Suppressor macrophage (primary cell): ENCODE data around the gene CDH26.
"Not testable (repeated sequence)": the region's sequence is repeated elsewhere in the genome, so short reads cannot be mapped to it uniquely, and the experiment has no call there.

Source experiments
- DNase-seq, 4 experiments: peaks; one replicate each; pipeline ENCODE4 v3.0.0-alpha.2; 2020 to 2022

Gene CDH26

DNA sequence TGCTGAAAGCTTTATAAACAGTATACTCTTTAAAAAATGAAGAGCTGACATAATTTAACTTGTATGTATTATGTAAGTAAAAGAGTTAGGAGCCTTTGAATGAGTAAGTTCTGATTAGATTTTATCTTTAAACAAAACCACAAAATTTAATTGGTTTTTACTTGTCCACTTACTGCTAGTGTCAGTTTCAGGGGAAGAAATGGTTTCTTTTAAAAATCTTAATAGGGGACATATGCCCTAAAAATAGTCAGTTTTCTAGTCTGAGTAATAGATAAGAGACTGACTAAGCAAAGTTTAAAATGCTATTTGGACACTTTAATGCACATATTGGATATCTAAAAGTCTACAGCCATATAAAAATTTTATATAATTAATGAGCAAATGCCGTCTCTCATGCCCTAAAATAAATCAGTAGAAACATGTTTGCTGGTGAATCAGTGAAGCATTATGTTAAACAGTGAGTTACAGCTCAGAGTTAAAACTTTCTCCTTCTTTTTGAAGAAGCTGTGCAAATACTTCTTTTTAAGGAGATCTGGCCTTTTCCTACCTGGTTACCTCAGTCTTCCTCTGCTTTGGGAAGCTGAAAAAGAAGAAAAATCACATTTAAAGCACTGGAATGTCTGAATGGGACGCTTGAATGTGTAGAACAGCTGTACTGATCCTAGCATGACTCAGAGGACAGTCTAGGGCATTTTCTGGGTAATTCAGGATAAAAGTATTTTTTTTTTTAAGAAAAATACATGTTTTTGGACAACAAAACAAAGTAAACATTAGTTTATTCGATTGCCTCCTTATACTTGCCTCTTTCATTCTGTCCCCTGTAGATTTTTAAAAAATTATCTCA is 55.3 kb downstream of the CDH26 start:
- no peak for DNase-seq

DNA sequence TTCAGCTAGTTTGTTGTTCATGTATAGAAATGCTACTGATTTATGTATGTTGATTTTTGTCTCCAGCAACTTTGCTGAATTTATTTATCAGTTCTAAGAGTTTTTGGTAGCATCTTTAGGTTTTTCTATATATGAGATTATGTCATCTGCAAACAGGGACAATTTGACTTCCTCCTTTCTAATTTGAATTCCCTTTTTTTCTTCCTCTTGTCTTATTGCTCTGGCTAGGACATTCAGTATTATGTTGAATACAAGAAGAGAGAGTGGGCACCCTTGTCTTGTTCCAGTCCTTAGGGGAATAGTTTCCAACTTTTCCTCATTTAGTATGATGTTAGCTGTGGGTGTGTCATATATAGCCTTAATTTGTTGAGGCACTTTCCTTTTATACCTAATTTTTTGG is 58.2 kb downstream of the CDH26 start:
- peak in 2 of 4 experiments; percentile 57 to 67 for DNase-seq

DNA sequence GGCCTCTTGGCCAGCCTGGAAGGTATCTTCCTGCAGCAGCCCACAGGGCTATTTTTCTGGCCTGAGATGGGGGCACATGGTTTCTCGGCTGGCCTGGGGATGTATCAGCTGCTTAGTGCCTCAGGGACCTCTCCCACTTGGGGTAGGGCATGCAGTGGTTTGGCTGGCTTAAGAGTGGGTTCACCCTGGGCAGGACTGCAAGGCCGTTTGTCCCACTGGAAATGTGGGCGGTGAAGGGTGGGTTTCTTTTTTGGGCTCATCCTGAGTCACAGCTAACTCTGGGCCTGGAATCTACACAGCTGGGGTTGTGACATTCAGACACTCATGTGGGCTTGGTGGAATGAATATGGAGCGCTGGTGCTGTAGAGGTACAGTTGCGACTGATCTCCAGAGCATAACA is 62.0 kb downstream of the CDH26 start:
- DNase-seq = no peak

DNA sequence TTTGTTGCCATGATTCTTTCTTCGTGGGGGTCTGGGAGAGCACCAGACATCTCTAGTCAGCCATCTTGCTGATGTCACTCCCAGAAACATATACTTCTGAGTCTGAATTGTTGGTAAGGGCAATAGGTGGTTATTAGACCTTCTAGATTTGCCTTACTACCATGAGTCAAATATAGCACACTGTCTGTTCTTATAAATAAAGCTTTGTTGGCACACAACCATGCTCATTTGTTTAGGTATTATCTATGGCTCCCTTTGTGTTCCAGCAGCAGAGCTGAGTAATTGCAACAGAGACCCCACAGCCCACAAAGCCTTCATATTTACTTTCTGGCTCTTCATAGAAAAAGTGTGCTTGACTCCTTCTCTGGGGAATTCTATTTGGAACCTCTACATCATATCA is 62.9 kb downstream of the CDH26 start:
- no peak for DNase-seq

DNA sequence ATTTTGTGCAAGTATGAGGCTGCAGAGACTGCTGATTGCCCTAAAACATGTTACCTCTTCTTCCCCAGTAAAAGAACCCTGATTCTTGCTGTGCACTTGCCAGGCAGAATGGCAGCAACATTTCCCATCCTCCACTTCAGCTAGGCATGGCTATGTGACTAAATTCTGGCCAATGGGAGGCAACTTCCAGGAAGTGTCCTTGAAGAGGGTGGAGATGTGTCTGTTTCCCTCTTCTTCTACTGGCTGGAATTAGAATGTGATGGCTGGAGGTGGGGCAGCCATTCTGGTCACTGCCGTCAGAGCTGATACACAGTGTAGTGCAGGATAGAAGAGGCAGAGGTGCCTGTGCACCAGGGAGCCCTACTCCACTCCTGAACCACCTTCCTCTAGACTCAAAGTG is 64.6 kb downstream of the CDH26 start:
- no peak for DNase-seq

DNA sequence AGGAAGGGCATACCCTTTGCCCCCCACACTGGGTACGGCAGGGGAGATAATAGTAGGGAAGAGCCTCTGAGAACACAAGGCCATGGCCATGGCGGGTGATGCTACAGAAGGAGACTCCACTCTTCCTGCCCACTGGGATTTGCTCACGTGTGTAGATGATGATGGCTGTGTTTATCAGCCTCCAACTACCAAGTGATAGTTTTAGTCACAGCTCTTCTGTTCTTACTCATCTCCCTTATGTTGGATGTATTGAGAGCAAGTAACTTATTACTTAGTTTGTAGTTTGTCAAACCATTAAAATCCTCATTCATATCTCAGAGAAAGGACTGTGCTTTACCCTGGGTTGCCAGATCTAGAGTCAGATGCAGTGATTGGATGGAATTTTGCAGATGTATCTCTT is 66.0 kb downstream of the CDH26 start:
- no peak for DNase-seq

DNA sequence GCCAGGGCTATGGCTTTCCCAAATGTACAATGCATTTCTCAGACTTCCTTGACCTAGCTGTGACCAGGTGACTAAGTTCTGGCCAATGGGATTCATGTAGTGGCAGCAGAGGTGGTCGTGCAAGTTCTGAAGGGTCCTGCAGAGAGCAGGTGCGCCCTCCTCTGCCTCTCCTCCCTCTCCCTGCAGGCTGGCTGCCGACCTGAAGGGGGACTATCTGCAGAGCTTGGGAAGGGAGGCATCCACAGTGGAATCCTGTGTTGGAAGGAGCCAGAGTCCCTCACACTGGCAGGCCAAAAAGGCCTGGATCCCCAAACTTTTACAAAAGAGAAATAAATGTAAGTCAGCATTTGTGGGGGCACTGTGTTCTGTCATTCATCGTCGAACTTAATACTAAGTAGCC is 66.6 kb downstream of the CDH26 start:
- DNase-seq = no peak

DNA sequence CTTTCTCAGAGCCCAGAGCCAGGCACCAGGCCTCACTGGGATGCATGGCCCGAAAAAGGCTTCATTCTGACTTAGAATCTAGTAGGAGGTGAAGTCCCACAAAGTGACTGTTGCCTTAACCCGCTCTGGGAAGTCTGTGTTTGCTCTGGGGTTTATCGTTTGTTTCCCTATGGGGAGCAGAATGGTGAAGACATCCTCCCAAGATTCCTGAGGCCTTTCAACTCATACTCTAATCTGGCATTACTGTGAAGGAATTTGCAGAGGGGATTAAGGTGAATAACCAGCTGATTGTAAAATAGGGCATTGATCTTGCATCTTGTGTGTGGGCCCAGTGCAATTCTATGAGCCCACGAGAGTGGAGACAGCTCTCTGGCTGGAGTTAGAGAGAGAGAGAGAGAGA is 67.8 kb downstream of the CDH26 start:
- DNase-seq = no peak

DNA sequence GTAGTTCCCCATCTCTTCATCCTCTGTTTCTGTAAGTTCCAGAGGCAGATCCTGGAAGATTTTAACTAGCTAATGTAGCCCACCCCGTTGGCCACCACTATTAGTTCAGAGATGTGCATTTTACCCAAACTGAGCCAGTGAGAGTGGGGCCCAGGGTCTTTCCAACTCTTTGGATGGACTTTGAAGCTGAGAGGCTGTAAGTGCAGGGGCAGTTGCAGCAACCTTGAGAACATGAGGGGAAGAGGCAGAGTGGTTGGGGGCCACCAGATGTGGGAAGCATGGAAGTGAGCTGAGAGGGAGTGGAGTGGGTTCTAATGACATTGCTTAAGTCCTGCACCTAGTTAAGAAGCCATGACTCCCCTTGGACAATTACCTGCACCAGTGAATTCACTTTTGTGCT is 72.2 kb downstream of the CDH26 start:
- no peak for DNase-seq

DNA sequence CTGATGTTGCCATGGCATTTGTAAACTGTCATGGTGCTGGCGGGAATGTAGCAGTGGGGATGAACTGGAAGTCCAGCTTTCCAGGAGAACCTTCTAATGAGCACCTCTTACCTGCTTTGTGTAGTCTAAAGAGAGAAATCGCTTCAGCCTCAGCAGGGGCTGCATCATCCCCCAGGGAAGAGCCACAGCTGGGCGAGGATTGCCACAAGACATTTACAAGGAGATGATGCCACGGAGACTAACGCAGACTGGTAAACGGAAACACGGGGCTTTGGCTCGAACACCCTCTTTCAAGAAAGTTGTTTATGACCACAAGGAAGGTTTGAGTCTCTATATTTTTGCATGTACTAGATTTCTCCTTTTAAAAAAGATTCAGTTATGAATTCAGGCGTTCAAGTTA is 72.9 kb downstream of the CDH26 start:
- DNase-seq = peak in 1 of 4 experiments; percentile 12

DNA sequence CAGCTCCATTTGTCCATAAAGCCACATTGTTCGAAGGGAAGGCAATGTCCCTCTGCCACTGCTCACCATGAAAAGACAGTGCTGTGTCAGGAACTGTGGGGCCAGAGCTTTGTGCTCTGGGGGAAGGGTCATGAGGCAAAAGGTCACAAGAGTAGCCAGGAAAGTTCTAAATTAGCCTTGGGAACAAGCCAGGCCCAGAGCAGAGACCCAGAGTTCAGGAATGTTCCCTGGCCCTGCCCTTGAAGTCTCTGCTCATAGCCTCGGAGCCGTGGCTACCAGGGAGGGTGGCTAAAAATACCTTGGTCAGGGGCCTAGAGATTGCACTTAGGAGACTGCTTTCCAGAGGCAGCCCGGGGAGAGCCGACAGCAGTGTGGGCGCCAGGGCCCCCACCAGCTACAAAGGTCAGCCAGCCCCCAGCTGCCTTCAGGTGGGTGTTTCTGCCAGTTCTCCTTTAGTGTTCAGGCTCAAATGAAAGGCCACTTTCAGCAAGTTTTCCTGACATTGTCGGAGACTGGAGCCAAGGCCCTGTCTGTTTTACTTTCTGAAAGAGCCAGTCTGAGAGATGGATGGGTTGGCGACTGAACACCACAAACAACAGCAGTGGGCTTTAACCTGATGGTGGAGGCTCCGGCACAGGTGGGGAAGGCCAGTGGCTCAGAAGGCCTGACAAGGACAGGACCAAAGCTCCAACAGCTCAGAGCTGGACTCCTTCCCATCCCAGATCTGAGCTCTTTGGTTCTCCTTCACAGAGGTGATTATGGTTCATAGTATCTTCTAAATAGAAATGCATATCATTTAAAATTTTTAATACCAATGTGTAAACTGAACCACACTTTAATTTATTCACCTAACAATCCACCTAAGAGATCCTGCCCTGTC is 76.2 kb downstream of the CDH26 start:
- DNase-seq = no peak

DNA sequence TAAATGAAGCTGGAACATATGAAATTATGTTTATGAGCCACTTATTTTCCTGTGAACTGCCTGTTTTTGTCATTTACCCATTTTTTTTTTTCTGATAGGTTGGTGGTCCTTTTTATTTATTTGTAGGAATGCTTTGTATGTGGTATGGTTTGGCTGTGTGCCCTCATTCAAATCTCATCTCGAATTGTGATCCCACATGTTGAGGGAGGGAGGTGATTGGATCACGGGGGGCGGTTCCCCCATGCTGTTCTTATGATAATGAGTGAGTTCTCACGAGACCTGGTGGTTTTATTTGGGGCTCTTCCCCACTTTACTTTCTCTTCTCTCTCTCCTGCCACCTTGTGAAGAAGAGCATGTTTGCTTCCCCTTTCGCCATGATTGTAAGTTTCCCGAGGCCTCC is 77.3 kb downstream of the CDH26 start:
- DNase-seq = no peak

DNA sequence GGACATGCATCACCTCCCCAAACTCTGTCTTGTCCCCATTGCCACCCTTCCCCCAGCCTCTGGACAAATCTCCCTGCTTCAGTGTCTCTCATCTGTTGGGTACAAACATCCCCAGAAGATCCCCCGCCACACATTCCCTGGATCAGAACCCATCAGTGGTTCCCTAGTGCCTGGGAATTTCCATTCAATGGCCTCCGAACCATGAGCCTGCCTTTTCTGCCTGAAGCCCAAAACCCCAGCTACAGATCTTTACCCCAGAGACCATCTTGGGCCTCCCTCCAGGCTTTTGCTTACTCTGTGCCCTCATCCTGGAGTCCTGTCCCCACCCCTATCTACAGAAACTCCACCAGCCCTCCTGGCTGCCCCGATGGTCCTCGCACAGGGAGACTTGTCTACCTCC is 78.1 kb downstream of the CDH26 start:
- DNase-seq = no peak

DNA sequence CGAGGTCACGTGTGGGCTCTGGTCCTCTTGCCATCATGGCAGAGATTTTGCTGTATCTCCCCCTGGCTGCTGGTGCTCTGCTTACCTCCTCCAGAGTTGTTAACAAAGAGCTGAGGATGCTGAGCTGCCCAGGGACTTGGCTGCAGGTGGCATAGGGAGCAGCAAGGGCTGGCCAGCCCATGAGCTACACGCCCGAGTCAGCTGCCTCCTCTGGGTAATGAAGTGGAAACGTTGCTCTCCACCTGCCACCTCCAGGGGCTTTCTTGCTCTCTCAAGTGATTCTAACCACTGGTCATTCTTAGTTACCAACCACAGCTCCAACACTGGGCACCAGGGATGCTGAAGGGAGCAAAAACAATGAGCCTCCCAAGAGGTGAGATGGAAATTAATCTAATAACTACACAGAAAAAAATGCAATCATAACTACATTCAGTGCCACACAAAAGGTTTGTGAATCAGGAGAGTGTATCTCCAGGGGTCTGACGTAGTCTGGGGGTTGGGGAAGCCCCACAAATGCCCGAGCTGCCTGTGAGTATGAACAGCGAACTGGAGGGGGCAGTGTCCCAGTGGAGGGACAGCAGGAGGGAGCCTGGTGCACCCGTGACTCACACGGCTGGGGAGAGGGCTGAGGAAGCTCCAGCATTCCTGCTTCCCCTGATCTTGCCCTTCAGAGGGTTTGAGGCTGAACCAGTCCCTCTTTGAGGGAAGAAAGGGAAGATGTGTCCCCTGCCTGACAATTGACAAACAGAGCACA is 78.7 kb downstream of the CDH26 start:
- DNase-seq = peak in 3 of 4 experiments; percentile 20 to 33 (median 24)

DNA sequence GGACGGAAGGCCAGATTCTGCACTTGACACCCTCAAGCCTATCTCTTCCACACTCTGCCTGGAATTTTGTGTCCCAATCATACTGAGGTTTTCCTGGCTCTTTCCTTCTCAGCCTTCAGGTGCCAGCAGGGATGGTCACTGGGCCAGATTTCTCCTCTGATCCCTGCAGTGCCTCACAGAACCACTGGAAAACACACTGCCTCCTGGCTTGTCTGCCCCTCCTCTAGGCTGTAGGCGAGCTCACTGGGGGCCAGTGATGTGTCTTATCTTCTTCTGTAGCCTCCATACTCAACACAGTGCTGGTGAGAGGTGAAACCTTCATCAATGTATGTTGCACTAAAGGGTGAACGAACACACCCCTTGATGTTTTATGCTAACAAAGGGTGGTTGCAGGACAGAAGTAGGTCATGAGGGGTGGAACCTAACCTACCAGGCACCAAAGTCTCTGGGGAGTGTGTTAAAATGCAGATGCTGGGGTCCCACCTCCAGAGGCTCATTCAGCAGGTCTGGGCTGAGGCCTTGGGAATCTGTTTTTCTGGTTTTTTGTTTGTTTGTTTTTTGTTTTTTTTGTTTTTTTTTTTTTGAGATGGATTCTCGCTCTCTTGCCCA is 80.3 kb downstream of the CDH26 start:
- DNase-seq = no peak

DNA sequence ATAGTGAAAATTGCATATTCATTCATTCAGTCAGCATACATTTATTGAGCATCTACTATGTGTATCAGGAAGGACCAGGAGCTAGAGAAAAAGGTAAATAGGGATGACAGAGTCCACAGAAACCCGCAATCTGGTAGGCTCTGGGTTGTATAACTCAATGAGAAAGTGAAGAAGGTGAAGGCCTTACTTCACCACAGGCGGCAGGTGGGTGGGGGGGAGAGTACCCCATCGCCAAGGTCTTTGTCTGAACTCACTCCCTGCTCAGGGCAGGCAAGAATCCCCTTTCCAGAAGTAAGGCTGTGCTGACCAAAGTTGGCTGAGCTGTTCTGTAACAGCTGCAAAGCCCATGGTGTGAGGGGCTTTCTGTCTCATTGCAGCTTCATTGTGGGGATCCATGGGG is 81.3 kb downstream of the CDH26 start:
- no peak for DNase-seq

DNA sequence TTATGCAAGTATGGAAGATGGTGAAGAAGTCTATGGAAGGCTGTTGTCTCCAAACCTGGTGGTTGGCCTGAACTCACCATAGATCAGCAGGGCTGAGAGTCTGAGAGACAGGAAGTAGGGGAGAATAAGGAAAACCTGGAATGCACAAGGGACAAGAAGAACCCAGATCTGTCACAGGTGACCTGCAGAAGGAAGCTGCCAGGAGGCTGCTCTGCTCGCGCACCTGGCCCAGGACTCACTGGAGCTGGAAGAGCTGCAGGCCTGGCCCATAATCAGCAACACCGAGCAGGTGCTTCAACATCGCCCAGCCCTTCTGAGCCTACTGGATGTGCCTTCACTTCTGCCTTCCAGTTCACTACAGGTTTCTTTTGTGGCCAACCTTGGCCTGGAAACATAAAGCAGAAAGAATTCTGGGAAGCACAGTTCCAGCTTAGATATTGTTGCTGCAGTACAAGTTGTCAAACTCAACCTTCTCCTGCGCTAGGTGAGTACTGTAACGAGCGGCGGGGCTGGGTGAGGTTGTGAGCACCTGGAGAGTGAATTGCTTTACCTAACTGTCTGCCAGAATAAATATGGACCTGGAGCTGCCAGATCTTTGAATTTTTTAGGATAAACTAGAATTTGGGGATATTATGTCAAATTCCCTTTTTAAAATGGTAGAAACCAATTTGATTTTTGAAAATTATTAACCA is 82.4 kb downstream of the CDH26 start:
- no peak for DNase-seq

DNA sequence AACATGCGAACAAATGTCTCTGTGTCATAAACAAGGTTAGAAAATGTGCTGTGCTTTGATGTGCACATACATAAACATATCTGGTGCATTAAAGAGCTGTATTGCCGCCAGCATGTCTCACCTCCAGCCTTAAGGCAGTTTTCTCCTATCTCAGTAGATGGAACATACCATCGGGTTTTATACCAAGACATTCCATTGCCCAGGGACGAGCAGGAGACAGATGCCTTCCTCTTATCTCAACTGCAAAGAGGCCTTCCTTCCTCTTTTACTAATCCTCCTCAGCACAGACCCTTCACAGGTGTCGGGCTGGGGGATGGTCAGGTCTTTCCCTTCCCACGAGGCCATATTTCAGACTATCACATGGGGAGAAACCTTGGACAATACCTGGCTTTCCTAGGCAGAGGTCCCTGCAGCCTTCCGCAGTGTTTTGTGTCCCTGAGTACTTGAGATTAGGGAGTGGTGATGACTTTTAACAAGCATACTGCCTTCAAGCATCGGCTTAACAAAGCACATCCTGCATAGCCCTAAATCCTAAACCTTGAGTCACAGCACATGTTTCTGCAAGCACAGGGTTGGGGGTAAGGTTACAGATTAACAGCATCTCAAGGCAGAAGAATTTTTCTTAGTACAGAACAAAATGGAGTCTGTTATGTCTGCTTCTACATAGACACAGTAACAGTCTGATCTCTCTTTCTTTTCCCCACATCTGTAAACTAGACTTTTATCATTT is 83.4 kb downstream of the CDH26 start:
- DNase-seq = not testable (repeated sequence)

DNA sequence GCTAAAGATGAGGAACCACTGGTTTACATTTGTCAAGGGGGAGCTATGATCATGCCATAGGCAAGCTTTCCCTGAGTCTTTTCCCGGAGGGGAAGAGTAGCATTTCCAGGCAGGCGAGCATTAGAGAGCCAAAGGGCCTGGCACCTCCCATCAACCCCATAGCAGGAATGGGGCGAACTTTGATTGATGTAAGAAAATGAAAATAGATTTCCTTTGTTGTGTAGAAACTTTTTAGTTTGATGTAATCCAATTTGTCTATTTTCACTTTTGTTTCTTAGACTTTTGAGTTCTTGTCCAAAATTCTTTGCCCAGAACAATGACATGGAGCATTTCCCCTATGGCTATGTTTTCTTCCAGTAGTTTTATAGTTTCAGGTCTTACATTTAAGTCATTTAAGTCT is 85.2 kb downstream of the CDH26 start:
- DNase-seq = no peak

DNA sequence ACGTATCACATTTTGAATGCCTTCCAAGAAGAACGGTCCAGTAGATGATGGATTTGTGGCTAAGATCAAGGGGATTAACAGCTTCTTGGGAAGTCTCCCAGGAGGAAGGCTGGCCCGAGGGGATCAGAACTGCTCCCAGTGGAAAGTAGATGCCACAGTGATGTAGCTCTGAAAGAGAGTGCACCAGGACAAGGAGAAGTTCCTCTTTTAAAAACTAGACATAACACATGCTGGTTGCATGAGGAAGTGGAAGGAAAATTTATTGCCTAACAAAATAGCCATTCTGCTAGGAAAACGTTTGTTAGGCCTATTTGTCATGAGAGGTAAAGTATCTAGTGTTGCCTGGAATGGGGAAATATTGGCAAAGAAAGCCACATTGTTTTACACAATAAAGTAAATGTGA is 87.8 kb downstream of the CDH26 start:
- peak; percentile 61 to 93 (median 77) for DNase-seq

DNA sequence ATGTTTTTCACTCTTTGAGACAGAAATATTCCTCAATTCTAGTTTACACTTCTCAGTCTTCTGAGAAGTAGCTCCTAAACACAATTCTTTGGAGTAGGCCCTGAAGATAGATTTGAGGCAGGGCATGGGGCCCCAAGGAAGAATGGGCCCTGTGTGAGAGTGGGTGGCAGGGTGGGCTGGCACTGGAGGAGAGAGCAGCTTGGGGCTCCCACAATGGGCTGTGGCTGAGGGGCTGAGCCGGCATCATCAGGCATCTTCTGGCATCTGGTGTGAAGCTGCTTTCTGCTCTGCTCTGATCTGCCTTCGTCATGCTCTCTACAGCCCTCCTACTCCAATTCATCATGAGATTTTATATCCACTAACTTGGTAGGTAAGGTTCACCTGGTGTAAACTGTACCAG is 88.2 kb downstream of the CDH26 start:
- DNase-seq = no peak
